Limb (tissue), 2 donors: ENCODE data around the gene MYO15A.

Experiments
- DNase-seq, 2 donors: peaks; one replicate each; pipeline ENCODE4 v3.0.0-alpha.2; 2016; ENCODE audit errors: extremely low spot score in 2 of 2

The MYO15A gene

DNA sequence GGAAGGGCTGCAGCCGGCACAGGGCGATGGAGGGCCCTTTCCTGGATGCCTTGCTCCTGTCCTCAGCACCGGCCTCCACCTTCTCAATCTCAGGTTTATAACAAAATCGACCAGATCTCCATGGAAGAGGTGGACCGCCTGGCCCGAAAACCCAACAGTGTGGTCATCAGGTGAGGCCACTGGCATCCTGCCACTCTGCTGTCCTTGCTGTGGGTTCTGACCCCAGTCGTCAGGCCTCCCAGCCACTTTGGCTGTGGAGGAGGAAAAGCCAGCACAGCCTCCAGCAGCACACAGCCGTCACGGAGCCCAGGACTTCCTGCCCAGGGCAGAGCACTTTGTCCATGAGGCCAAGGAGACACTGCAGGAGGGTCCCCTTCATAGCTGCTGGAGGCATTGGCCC, 6.7 kb upstream of the MYO15A start:
- no peak for DNase-seq

DNA sequence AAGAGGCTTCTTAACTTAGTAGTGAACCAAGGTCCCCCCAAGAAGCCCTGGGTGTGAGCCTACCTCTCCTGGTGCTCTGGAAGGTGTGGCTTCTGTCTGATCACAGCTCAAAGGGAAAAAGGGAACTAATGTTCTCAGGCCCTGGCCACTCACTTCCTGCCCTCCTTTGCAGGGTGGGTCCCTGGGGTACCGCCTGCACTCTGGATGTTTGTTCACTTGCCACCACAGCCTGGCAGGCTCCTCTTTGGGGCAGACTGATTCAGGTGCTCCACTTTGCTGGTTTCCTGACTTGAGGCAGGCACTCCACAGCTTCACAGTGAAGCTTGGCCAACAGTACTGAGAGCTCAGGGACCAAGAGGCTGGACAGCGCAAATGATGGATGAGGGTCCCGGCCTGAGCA, 5.9 kb upstream of the MYO15A start:
- no peak for DNase-seq

DNA sequence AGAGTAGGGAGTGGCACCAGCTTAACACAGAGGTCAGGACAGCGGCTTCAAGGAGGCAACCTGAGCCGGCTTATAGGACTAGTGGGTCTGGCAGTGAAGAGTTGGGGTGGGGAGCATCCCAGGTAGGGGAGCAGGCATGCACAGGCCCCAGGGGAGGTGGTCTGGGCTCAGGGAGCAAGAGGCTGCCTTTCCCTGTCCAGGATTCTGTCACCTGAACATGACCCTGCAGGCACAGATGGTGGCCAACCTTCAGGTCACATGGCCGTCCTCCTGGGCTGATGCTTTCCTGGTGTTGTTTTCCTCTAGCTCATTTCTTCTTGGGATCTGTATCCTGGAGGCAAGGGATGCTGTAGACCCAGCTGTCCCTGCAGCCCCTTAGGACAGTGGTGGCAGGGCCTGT, 3.5 kb upstream of the MYO15A start:
- DNase-seq, result no peak

DNA sequence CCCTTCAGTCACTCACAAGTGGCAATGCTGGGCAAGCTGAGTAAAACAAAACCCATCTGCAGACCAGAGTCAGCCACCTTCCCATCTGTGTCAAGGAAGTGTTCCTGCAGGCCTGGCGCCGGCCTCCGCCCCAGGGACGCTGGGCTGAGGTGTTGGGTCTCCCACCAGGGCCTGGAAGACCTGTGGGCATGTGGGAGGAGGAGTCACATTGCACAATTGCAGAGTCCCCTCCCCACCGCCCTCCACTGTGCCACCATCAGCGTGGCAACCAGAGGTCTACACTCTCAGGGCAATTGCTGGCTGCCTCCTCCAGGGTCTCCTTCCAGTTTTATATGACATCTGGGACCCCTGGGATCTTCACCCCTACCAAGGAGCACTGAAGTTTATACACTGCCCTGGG, 3.0 kb upstream of the MYO15A start:
- no peak for DNase-seq

GRCh38 chr17:18106211-18106610, 2.3 kb upstream of the MYO15A start:
- no peak for DNase-seq

GRCh38 chr17:18107061-18107790, 1.3 kb upstream of the MYO15A start:
- DNase-seq, result no peak

GRCh38 chr17:18107971-18108370, 585 bp upstream of the MYO15A start:
- DNase-seq, result no peak

DNA sequence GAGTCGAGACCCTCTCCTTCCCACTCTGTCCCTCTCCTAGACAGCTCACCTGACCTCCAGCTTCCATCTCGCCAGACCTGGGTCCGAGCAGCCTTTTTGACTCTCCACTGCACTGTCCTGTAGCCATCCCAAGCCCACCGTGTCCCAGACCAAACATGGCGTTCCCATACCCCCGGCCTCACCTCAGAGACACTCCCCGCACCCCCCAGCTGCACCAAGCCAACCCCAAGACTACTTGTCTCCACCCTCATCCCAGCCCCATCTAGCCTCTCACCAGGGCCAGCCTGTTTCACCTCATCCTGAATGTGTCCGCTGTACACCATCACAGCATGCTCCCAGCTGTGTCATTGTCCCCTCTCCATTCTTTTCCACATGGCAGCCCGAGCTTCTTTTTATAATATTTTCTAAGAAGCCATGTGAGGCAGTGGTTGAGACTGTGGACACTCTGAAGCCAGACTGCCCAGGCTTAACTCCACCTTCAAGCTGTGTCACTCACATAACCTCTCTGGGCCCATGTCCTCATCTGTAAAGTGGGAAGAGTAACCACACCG, 1.5 kb downstream of the MYO15A start:
- no peak for DNase-seq

DNA sequence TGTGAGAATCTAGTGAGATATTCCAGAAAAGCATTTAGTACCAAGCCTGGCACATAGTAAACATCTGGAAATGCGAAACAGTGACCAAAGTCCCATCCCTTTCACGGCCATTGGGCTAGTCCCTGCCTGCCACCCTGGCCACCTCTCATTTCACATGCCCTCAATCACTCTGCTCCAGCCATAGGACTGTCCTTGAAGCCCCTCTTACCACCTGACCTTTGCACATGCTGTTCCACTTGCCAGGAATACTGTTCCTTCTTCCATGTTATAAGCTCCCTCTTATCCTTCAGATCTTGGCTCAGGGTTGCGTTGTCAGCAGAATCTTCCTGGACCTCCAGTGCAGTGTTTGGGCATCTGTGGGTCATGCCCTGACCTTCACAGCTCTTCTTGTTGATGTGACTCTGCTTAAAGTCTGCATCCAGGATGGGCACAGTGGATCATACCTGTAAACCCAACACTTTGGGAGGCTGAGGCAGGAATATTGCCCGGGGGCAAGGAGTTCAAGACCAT, 2.1 kb downstream of the MYO15A start:
- no peak for DNase-seq

DNA sequence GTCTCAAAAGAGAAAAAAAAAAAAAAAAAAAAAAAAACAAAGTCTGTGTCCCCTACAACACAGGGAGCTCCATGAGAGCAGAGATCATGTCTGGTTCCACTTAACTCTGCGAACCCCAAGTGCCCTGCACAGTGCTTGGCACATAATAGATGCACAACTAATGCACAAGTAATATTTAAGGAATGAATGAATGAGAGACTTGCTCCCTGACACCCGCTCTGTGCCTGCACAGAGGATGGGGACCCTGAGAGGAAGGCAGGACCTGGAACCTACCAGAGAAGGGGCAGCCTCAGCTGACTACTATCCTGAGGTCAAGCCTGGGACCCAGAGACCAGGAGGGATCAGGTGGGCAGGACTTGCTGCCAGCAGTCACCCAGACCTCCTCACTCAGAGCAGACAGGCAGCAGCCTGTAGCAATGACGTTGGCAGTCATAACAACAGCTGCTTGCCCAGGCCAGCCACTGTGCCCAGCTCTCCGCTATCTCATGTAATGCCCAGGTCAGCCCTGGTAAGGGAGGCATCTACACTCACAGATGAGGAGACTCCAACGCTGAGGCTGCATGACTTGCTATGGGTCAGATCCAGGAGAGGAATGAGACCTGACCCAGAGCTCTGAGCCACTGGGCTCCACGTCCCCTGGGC, 2.9 kb downstream of the MYO15A start:
- DNase-seq, result no peak

- no peak for DNase-seq
Measured at GRCh38 chr17:18115517-18115916, 7.0 kb downstream of the MYO15A start.

DNA sequence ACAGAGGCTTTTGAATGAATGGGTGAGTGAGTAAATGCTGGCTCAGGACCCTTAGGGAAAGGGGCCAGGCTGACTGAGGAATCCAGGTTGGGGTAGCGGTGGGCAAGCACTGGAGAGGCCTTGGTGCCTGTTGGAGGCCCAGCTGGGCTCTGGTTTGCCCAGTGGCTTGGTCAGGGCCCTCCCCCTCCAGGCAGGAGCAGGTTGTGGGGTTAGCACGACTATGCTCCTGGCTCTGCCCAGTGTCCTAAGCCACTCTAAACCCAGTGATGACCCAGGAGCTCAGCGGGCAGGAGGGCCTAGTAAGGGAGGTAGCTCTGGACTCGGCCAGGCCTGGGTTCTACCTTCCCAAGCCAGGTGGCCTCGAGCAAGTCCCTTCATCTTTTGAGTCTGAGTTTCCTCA, 7.5 kb downstream of the MYO15A start:
- DNase-seq, result no peak

- DNase-seq, result no peak
Measured at GRCh38 chr17:18117533-18117932, 9.0 kb downstream of the MYO15A start.

GRCh38 chr17:18117982-18118975, 9.7 kb downstream of the MYO15A start:
- no peak for DNase-seq

- DNase-seq, result no peak
Measured at GRCh38 chr17:18119166-18119745, 10.7 kb downstream of the MYO15A start.

GRCh38 chr17:18119938-18120337, 11.4 kb downstream of the MYO15A start:
- DNase-seq, result no peak

GRCh38 chr17:18120461-18121017, 12.0 kb downstream of the MYO15A start:
- no peak for DNase-seq

DNA sequence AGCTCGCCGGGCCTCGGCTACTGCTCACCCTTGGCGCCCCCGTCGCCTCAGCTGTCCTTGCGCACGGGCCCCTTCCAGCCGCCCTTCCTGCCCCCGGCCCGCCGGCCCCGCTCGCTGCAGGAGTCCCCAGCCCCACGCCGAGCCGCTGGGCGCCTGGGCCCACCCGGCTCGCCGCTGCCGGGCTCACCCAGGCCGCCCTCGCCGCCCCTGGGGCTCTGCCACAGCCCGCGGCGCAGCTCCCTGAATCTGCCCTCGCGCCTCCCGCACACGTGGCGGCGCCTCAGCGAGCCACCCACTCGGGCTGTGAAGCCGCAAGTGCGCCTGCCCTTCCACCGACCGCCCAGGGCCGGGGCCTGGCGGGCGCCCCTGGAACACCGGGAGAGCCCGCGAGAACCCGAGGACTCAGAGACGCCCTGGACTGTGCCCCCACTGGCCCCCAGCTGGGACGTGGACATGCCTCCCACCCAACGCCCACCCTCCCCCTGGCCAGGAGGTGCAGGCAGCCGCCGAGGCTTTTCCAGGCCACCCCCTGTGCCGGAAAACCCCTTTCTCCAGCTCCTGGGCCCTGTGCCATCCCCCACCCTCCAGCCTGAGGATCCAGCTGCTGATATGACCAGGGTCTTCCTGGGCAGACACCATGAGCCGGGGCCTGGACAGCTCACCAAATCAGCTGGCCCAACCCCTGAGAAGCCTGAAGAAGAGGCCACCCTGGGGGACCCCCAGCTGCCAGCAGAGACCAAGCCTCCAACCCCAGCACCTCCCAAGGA, 12.8 kb downstream of the MYO15A start:
- DNase-seq, result no peak

DNA sequence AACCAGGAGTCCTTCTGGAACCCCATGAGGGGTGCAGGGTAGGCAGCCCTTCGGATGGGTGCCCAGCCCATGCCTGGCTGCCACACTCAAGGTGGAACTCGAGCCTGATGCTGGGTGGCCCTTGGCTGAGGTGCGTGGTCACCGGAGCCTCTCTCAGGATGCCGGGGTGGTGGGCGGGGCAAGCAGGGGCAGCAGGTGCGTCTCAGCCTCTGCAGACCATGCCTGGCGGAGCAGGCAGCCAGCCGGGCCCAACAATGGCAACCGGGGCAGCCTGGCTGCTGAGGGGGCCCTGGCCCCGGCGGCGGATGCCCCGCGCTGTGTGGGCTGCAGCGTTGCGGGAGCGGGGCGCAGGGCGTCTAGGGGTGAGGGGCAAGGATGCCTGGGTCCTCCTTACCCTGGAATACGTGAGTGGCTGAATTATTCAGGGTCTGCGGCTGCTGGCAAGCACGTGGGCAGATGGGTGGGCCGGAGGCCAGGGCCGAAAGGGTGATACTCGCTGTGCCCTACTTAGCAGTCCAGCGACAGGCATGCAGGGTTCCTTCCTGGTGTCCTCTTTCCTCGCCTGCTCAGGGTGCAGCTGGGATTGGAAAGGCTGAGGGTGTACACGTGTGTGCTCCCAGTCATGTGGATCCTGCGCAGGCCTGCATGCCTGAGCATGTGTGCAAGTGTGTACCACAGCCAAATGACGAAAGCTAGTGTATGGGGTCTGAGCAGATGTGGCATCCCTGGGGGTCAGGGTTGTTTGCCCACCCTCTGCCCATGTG, 14.6 kb downstream of the MYO15A start:
- no peak for DNase-seq
